Endothelial cell of umbilical vein (primary cell): Measurements from ENCODE around the gene FAM221A. TPM values are rescaled to one million over a fixed set of nuclear protein-coding genes. Genes with fewer than 3 reads are reported as not detected.

Experiments
- BruUV-seq: library from RNA; stranded (reverse); fragments of 400-500 nt; replicated peaks from 2 replicates; lab custom pipeline; 2021; lab: Mats Ljungman, UMichigan
- CTCF ChIA-PET: fragments of 300-600, 350-600 bp; sonication (Branson Sonifier 250); formaldehyde crosslinking; loops from one replicate; lab custom pipeline; 2021; ENCODE audit warnings: antibody characterized with exemption, inconsistent platforms; lab: Charles Lee
- POLR2A ChIA-PET: fragments of 300-600, 350-600 bp; sonication (Branson Sonifier 250); formaldehyde crosslinking; loops from one replicate; lab custom pipeline; 2021; ENCODE audit warnings: antibody characterized with exemption, inconsistent platforms; lab: Charles Lee
- DNase-seq: peaks from one replicate; pipeline ENCODE4 v3.0.0-alpha.2; 2011; ENCODE audit warnings: low read depth, low spot score
- FAIRE-seq: peaks from 2 replicates; lab custom pipeline; 2011; peaks lifted over from hg19 to GRCh38; lab: Jason Lieb, UNC
- H2AFZ ChIP-seq: 2 replicates; pipeline ENCODE4 v1.6.0; 2012; ENCODE audit warnings: low read depth, low read length, control low read depth, inconsistent platforms
- H3K27ac ChIP-seq: 2 replicates; pipeline ENCODE4 v1.5.1; 2011; ENCODE audit warnings: low read depth, mild to moderate bottlenecking, control low read depth, low read length, moderate library complexity; ENCODE audit not compliant: insufficient read depth
- H3K27me3 ChIP-seq, 2 experiments: 2 replicates each; pipeline versions ENCODE4 v1.6.0 to v1.6.1; 2011; ENCODE audit warnings: low read length in 2 of 2, mixed read lengths in 1 of 2; ENCODE audit not compliant: control insufficient read depth in 2 of 2, insufficient read depth in 2 of 2
- H3K36me3 ChIP-seq, 2 experiments: 2 replicates in 1 of 2; 3 replicates in 1 of 2; pipeline ENCODE4 v1.5.1; 2011; ENCODE audit warnings: low read length in 2 of 2, mild to moderate bottlenecking in 1 of 2, moderate library complexity in 1 of 2; ENCODE audit not compliant: control insufficient read depth in 2 of 2, insufficient read depth in 2 of 2; ENCODE audit errors: extremely low read depth in 1 of 2
- H3K4me1 ChIP-seq: 3 replicates; pipeline ENCODE4 v1.5.1; 2011; ENCODE audit warnings: mild to moderate bottlenecking, low read length; ENCODE audit not compliant: control insufficient read depth, insufficient read depth; ENCODE audit errors: extremely low read depth
- H3K4me2 ChIP-seq: 2 replicates; pipeline ENCODE4 v1.6.1; 2011; ENCODE audit warnings: low read length, control low read depth, mixed read lengths; ENCODE audit not compliant: insufficient read depth
- H3K4me3 ChIP-seq, 3 experiments: fragments of 200-600 bp in 1 of 3; sonication (generic), shearing (Covaris generic) in 1 of 3; replicated peaks in 1 of 3; 2 replicates each; pipeline ENCODE4 v1.5.1; 2011 to 2016; ENCODE audit warnings: control low read depth in 3 of 3, low read length in 3 of 3, mild to moderate bottlenecking in 2 of 3, inconsistent platforms in 1 of 3, low read depth in 1 of 3, moderate library complexity in 1 of 3; ENCODE audit not compliant: insufficient read depth in 1 of 3
- H3K79me2 ChIP-seq: 2 replicates; pipeline ENCODE4 v1.6.0; 2012; ENCODE audit warnings: low read length, inconsistent platforms; ENCODE audit not compliant: control insufficient read depth, insufficient read depth
- H3K9ac ChIP-seq: replicated peaks from 2 replicates; pipeline ENCODE3; 2011; ENCODE audit warnings: low read length, control low read depth; ENCODE audit not compliant: insufficient read depth; ENCODE audit errors: extremely low read depth
- H3K9me1 ChIP-seq: replicated peaks from 3 replicates; pipeline ENCODE4 v1.6.0; 2011; ENCODE audit warnings: mild to moderate bottlenecking, low read length; ENCODE audit not compliant: control insufficient read depth, insufficient read depth; ENCODE audit errors: extremely low read depth
- H3K9me3 ChIP-seq: replicated peaks from 2 replicates; pipeline ENCODE4 v1.5.1; 2012; ENCODE audit warnings: low read length, inconsistent platforms; ENCODE audit not compliant: control insufficient read depth, insufficient read depth
- H4K20me1 ChIP-seq: replicated peaks from 2 replicates; pipeline ENCODE3; 2011; ENCODE audit warnings: mild to moderate bottlenecking, low read length; ENCODE audit not compliant: control insufficient read depth, insufficient read depth; ENCODE audit errors: extremely low read depth
- EZH2 ChIP-seq: IDR thresholded peaks from 2 replicates; pipeline ENCODE4 v1.6.1; 2012; ENCODE audit warnings: borderline replicate concordance, low read depth, mild to moderate bottlenecking, moderate library complexity, low read length, inconsistent platforms; ENCODE audit not compliant: severe bottlenecking
- FOS ChIP-seq: IDR thresholded peaks from 2 replicates; pipeline ENCODE4 v1.6.1; 2011; ENCODE audit warnings: mild to moderate bottlenecking, low read length, moderate library complexity, borderline replicate concordance; ENCODE audit not compliant: insufficient read depth
- GATA2 ChIP-seq: IDR thresholded peaks from 2 replicates; pipeline ENCODE4 v1.7.0; 2011; ENCODE audit warnings: low read depth, mild to moderate bottlenecking, moderate library complexity, mixed read lengths, low read length; ENCODE audit not compliant: insufficient read length, insufficient read depth
- JUN ChIP-seq: IDR thresholded peaks from 2 replicates; pipeline ENCODE4 v1.6.1; 2011; ENCODE audit warnings: borderline replicate concordance, low read depth; ENCODE audit not compliant: insufficient read length, insufficient read depth
- MYC ChIP-seq: IDR thresholded peaks from one replicate; pipeline ENCODE4 v1.6.1; 2011; ENCODE audit warnings: mild to moderate bottlenecking, low read depth, low read length
- POLR2A ChIP-seq: IDR thresholded peaks from 2 replicates; pipeline ENCODE4 v1.6.1; 2012; ENCODE audit warnings: low read depth, mild to moderate bottlenecking, control low read depth, low read length
- POLR2AphosphoS5 ChIP-seq: IDR thresholded peaks from 2 replicates; pipeline ENCODE4 v1.6.1; 2012; ENCODE audit warnings: low read depth, mild to moderate bottlenecking, control low read depth, low read length, moderate library complexity; ENCODE audit not compliant: insufficient read depth
- dilution Hi-C: fragments of 300-500 bp; cut with MboI; formaldehyde crosslinking; loops from one replicate; pipeline ENCODE4 v1.15.0; 2019; ENCODE audit warnings: low sequenced_read_pairs; ENCODE audit not compliant: extremely low pct_ligation_motif_present
- intact Hi-C: fragments of 100-400 bp; cut with micrococcal nuclease; formaldehyde crosslinking; loops from one replicate; pipeline ENCODE4 v1.10.0; 2022
- polyA plus RNA-seq, 4 experiments: library from polyadenylated mRNA; depleted of rRNA in 3 of 4; stranded (reverse) in 3 of 4; unstranded in 1 of 4; fragments of >200 nt; gene quantifications; 2 replicates each; pipeline versions ENCODE4 v1.2.1 to v1.2.3, GENCODE V29; 2011 to 2012; ENCODE audit warnings: missing spikeins in 1 of 4
- total RNA-seq: library from RNA; stranded (reverse); gene quantifications from 2 replicates; pipeline ENCODE4 v1.2.3, GENCODE V29; 2021
- TF ChIP-seq, protein P1 (sequence below): IDR thresholded peaks from 2 replicates; pipeline ENCODE4 v1.6.1; 2011; ENCODE audit not compliant: insufficient read depth, insufficient read length
- TF ChIP-seq, protein P2 (sequence below), 2 donors: IDR thresholded peaks; 1 replicate in 1 of 2; 2 replicates in 1 of 2; pipeline ENCODE4 v1.5.1; 2011; ENCODE audit warnings: low read length in 2 of 2, mild to moderate bottlenecking in 2 of 2, moderate library complexity in 2 of 2, control low read depth in 1 of 2, inconsistent platforms in 1 of 2, low read depth in 1 of 2; ENCODE audit not compliant: insufficient read depth in 1 of 2; ENCODE audit errors: extremely low read depth in 1 of 2

FAM221A gene
- total and polyA plus RNA-seq, 2 donors (not counting 3 experiments of a cell fraction or from before 2014, with no cell fraction given), result 8.1 to 9.4 TPM

DNA sequence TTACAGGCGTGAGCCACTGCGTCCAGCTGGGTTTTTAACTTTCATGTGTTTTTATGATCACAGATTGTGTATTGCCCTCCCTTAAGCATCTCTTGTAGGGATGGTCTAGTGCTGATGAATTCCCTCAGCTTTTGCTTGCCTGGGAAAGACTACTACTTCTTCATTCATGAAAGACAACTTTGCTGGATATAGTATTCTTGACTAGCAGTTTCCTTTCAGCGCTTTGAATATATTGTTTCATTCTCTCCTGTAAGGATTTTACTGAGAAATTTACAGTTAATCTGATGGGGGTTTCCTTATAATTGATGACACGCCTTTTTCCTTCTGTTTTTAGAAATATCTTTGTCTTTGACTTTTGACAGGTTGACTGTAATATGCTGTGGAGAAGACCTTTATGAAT is 63.2 kb downstream of the FAM221A start:
- FAIRE-seq (no peak), DNase-seq (no peak)
- Histone ChIP-seq H3K4me2 (no peak overlapping the region), H3K79me2 (no peaks in the 10 kb centered on the region), H3K9ac (no peak overlapping the region), H3K4me3 (no peak overlapping the region), H3K27me3 (no peaks in the 10 kb centered on the region), H4K20me1 (no peaks in the 10 kb centered on the region), H3K36me3 (no peaks in the 10 kb centered on the region), H3K4me1 (no peaks in the 10 kb centered on the region), H3K27ac (no peak overlapping the region), H3K9me3 (no peaks in the 10 kb centered on the region), H3K9me1 (no peaks in the 10 kb centered on the region), H2AFZ (no peak overlapping the region)
- ChIA-PET POLR2A (no interaction called here), CTCF (no interaction called here)
- no TSS peak for BruUV-seq
- intact Hi-C loops (no loop called here), dilution Hi-C loops (no loop called here)
- TF ChIP-seq POLR2AphosphoS5 (no peak), FOS (no peak), JUN (no peak), POLR2A (no peak), MYC (no peak), GATA2 (no peak), EZH2 (no peak)
- TF ChIP-seq, protein P1, sequence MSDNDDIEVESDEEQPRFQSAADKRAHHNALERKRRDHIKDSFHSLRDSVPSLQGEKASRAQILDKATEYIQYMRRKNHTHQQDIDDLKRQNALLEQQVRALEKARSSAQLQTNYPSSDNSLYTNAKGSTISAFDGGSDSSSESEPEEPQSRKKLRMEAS, result no peak
- TF ChIP-seq, protein P2, sequence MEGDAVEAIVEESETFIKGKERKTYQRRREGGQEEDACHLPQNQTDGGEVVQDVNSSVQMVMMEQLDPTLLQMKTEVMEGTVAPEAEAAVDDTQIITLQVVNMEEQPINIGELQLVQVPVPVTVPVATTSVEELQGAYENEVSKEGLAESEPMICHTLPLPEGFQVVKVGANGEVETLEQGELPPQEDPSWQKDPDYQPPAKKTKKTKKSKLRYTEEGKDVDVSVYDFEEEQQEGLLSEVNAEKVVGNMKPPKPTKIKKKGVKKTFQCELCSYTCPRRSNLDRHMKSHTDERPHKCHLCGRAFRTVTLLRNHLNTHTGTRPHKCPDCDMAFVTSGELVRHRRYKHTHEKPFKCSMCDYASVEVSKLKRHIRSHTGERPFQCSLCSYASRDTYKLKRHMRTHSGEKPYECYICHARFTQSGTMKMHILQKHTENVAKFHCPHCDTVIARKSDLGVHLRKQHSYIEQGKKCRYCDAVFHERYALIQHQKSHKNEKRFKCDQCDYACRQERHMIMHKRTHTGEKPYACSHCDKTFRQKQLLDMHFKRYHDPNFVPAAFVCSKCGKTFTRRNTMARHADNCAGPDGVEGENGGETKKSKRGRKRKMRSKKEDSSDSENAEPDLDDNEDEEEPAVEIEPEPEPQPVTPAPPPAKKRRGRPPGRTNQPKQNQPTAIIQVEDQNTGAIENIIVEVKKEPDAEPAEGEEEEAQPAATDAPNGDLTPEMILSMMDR (IDR thresholded peaks at IDR 0.05; ENCODE audit: extremely low read depth in 1 of 2, insufficient read depth in 1 of 2, low read depth in 1 of 2, low read length in 2 of 2), result no peak
